Uterus (tissue), 2 donors: ENCODE results near the gene RHBG.

ENCODE experiments used
- POLR2A ChIP-seq, 2 donors: fragments of 450-650 bp; IDR thresholded peaks; one replicate each; pipeline ENCODE4 v1.6.1; 2016; ENCODE audit warnings: antibody characterized with exemption in 2 of 2, mild to moderate bottlenecking in 1 of 2, moderate library complexity in 1 of 2
- TF ChIP-seq, protein P1 (sequence below), 4 experiments: fragments of 200-600 bp in 2 of 4; fragments of 450-650 bp in 2 of 4; sonication (generic) in 2 of 4; IDR thresholded peaks; one replicate each; pipeline ENCODE4 v1.5.1; 2016 to 2019; ENCODE audit warnings: antibody characterized with exemption in 4 of 4, mild to moderate bottlenecking in 2 of 4, moderate library complexity in 1 of 4

GRCh38 chr1:156337052-156337887 lies 31.7 kb upstream of the RHBG start:
- TF ChIP-seq, protein P1, sequence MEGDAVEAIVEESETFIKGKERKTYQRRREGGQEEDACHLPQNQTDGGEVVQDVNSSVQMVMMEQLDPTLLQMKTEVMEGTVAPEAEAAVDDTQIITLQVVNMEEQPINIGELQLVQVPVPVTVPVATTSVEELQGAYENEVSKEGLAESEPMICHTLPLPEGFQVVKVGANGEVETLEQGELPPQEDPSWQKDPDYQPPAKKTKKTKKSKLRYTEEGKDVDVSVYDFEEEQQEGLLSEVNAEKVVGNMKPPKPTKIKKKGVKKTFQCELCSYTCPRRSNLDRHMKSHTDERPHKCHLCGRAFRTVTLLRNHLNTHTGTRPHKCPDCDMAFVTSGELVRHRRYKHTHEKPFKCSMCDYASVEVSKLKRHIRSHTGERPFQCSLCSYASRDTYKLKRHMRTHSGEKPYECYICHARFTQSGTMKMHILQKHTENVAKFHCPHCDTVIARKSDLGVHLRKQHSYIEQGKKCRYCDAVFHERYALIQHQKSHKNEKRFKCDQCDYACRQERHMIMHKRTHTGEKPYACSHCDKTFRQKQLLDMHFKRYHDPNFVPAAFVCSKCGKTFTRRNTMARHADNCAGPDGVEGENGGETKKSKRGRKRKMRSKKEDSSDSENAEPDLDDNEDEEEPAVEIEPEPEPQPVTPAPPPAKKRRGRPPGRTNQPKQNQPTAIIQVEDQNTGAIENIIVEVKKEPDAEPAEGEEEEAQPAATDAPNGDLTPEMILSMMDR (IDR thresholded peaks at IDR 0.05): no peak
- no peak for TF ChIP-seq POLR2A (IDR thresholded peaks at IDR 0.05)
